GM21447 (cell line): Measurements from ENCODE around the gene RGS6.

Source experiments
- ATAC-seq: cut with Tn5 transposase; IDR thresholded peaks from one replicate; pipeline ENCODE4 v1.9.1; 2021; ENCODE audit not compliant: unreplicated experiment

RGS6 gene

GRCh38 chr14:71943695-71944018, 11.4 kb downstream of the RGS6 start:
- no peak for ATAC-seq

GRCh38 chr14:71947947-71948500, 15.8 kb downstream of the RGS6 start:
- ATAC-seq: no peak

DNA sequence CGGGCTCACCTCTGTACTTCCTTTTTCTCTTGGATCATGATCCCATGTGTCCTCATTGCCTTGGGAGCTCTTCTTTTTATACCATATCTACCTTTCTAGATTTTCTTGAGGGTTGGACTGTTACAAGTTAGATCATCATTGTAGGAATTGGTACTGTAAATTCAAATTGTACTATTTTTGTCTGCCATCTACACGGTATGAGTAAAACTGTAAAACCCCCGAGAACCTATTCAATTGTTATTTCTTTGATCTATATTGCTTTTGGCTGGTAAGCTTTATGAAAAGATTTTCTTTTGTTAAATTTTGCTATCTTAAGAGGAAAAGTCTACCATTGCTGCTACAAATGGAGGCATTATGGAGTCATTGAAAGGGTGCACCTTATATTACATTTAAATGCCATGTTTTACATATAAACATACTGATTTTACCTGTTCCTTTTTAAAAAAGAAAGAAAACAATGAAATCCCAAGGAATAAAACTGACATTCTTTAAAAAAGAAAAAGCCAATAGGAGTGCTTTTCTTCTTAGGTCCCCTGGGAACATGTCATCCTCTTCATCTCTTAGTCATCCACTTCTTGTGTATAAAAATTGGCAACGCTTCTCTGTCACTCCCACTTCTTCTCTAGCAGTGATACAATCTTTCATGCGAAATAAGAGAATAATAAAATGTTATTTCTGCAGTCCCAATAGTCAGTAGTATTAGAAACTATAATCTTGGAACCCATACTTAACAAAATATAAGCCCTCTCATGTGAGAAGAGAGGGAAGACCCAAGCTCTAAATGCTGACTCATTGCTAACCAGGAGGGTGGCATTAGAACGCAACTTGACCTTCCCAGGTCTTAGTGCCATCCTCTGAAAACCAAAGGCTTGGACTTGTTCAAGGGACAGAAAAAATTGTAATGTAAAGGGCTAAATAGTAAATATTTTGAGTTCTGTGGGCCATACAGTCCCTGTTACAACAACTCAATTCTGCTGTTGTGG, 20.4 kb downstream of the RGS6 start:
- no peak for ATAC-seq

DNA sequence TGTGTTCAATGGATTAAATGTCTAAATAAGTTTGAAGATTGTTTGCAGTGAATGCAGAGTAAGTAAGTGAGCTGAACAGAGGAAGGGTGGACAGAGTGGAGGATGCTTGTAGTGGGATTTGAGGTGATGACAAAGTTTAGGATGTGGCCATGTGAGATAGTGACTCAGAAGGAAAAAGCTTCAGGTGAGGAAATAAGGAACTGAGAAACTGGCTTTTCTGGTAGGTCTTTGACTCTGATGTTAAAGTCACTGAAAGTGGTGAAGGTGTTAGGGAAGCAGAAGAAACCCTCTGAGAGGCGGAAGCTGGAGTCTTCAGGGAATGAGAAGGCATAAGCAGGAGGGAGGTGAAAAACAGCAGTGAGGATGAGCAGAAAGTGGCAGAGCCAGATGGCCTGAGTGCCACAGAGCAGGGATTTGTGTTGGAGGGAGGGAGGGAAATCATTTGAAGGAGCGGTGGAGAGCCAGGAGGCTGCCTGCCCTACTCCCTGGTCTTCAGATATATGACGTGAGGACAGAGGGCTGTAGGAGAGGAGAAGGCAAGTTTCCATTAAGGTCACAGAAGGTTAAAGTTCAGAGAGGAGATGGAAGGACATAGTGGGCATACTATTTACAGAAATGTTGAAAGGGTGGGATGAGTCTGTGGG, 24.8 kb downstream of the RGS6 start:
- no peak for ATAC-seq

- ATAC-seq: no peak
These were observed 26.8 kb downstream of the RGS6 start for GRCh38 chr14:71959055-71959454.

GRCh38 chr14:71960494-71961353, 28.5 kb downstream of the RGS6 start:
- no peak for ATAC-seq

GRCh38 chr14:71961972-71962371, 29.7 kb downstream of the RGS6 start:
- ATAC-seq: no peak

DNA sequence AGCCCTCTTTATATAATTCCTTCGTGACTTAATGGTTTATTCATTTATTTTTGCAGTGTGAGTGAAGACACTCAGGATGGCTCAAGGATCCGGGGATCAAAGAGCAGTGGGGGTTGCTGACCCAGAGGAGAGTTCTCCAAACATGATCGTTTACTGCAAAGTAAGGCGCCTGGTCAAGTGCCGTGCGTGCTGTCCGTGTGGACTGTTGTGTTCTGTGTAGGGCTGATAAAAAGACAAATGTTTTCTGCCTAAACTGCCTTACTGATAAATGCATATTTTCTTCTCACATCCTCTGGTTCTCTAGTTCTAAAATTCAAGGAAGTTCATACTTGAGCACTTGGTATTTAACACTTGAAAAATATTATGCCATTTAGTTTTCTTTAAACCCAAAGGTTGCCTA, 32.5 kb downstream of the RGS6 start:
- no peak for ATAC-seq

DNA sequence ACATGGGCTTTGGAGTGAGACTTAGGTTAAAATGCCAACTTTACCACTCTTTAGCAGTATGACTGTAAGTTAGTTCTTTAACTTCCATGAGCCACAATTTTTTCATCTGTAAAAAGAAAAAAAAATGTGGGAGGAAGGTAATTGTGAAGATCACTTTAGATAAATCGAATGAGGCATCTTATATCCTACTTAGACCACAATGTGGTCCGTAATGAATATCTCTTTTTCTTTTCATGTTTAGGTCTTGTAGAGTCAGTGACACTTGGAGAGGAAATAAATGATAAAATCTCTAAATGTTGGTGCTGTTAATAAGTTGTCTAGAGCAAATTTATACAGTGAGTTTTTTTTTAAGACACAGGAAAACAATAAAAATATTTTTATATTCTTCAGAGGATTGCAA, 34.3 kb downstream of the RGS6 start:
- no peak for ATAC-seq

GRCh38 chr14:71967704-71968103, 35.5 kb downstream of the RGS6 start:
- no peak for ATAC-seq

DNA sequence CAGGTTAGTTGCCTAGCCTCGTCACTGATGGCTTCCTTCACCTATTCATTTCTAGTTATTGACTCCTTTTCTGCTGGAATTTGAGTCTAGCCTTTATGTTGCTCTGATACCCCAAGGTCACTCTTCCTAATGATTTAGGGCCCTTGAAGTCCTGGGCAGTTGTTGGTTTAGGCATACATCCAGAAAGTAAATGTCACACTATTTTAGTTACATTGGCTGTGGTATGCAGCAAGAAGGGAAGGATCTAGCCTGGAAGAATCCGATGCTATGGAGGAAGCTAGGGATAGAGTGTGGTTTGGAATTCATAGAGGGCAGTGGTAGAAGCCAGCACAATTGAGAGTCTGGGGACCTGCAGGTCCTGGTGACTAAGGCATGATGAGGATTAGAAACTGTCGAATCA, 38.0 kb downstream of the RGS6 start:
- ATAC-seq: no peak

- ATAC-seq: no peak
These were observed 53.4 kb downstream of the RGS6 start for GRCh38 chr14:71985538-71986189.

- no peak for ATAC-seq
These were observed 56.2 kb downstream of the RGS6 start for GRCh38 chr14:71988476-71988875.

DNA sequence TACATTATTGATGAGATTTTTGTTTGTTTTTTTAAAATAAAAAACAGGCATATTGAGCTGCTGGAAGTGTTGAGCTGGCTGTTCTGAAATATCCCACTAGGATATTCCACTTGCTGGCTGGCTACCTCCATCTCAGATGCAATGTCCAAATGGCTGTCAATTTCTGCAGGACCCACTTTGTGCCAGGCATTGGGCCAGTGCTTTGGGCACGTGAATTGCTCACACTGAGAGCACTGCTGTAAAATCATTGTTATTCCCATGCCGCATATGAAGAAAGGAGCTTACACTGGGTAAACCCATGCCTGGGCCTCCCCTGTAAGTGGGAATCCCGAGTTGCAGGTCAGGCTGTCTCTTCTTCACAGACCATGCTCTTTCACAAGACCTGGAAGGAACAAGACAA, 56.7 kb downstream of the RGS6 start:
- ATAC-seq: no peak

GRCh38 chr14:71994416-71994815, 62.2 kb downstream of the RGS6 start:
- ATAC-seq: no peak

DNA sequence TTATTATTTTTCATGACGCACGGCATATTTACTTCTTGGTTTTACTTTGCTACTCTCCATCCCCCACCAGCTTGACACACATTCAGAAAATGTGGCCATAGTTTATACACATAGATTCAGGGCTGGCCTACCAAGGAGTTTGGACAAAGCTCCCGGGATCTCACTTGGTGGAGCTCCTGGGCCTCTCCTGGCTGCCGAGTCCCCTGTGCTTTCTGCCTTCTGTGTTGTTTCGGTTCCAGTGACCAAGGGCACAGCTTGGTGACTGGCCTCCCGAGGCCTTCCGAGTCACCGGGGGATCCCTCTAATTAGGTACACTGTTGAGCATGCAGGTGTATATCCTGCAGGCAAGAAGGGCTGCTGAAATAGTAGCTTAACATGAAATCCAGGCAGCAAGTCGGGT, 63.5 kb downstream of the RGS6 start:
- no peak for ATAC-seq

DNA sequence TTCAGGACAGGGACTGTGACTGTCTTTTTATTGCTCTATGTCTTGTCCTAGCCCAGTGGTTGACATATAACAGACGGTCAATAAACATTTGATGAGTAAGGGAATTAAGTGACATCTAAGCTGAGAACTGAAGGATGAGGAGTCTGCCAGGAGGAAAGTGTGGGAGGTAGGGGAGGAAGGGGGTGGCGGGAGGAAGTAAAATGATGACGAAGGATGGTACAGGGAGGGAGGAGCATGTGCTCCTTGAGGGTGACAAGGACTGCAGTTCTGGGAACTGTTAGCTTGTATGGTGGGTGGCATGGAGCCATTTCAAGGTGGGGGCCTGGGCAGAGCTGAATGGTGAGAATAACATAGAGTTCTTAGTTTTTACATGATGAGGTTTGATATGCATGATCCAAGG, 64.4 kb downstream of the RGS6 start:
- no peak for ATAC-seq

DNA sequence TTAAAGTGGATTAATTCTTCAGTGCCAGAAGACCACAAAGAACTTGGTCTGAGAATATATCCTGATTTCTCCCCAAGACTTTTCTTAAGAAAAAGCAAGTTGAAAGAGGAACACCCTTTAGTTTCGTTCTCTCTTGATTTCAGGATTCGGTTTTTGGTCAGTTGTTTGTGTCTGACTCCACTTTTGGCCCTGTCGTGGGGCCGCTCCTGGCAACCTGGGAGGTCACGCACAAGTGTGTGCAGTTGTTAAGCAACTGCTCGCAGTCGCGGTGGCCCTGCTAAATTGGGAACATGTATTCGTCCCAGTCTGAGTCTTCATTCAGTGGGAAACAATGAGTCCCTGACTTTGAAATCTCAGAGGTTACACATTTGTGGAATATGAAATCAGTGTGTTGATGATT, 68.7 kb downstream of the RGS6 start:
- no peak for ATAC-seq

DNA sequence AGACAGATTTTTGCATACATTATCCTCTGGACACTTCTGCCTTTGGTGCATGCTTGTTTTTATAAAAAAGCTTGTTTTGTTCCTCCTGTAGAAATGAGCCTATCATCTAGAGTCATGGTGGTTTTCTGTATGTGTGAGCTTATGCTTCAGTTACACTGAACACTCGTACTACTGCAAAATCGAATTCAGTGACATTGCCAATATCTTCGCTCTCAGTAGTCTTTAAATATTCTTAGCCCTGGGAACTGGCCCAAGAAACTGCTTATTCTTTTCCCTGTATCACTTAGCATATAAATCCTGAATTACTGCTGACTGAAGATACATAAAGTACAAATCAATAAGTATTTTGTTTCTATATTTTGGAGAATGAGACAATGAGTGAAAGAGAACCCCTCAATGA, 70.5 kb downstream of the RGS6 start:
- no peak for ATAC-seq

DNA sequence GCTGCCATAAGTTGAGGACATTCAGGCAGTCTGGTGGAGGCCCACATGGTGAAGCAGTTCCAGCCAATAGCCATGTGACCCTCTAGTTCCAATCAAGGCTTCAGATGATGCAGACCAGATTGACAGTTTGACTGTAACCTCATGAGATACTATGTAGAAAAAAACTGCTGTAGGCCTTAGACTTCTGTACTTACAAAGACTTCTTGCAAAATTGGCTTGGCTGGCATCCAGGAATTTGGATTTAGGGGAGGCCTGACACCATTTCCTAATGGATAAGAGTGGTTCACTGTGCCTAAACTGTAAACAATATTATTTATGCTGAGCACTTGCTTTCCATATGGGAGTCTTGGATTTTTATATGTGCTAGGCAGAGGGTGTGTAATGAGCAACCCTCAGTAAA, 76.4 kb downstream of the RGS6 start:
- no peak for ATAC-seq

- ATAC-seq: no peak
These were observed 78.2 kb downstream of the RGS6 start for GRCh38 chr14:72010474-72010873.
